Pons (tissue), 1 donor: ENCODE measurements around the gene GPN3.
A peak's percentile ranks its signal among the peaks of the same experiment; 100 is the strongest.
"Not testable (repeated sequence)": the region's sequence is repeated elsewhere in the genome, so short reads cannot be mapped to it uniquely, and the experiment has no call there.

Experiments
- DNase-seq: peaks from one replicate; pipeline ENCODE4 v3.0.0-alpha.2; 2016; ENCODE audit warnings: low spot score

Gene GPN3

DNA sequence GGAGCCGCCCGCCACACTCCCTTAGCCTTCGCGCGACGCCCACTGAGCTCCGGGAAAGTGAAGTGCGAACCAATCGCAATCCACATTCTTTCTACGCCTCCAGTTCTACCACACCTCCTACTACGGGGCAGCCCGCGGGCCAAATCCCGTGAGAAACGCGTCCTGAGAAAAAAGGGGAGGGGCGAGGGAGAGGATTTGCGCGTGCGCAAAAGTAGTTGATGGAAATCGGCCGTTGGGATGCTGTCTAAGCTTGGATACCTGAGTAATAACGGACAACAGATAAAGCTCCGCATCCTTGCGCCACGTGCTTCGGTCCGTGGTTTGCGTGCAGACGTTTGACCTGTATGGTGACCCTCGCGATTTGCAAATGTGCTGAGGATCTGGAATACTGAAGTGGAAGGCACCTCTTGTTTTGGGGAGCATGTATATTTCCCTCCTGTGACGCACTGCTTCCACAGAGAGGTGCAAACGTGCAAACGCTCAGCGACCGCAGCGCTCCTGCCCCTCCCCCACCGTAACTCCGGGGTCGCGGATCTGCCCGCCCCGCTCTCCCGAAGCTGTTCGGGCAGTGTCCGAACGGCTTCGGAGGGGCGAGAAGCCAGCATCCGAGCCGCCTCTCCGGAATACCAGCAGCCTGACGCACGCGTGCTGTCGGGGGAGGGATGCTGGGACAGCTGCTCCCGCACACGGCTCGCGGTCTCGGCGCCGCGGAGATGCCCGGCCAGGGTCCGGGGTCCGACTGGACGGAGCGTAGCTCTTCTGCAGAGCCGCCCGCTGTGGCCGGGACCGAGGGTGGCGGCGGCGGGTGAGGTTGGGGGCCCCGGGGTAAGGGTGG is at the start of gene GPN3, which contains the start of gene FAM216A:
Gene GPN3, minus strand, starts transcription at position 44 of the 835 bp plus-strand sequence. CDS start 54 bp downstream, outside the sequence.
Gene FAM216A, plus strand, starts transcription at position 632 of the 835 bp plus-strand sequence. Its CDS starts 31 bp downstream, at position 663.
- peak; percentile 98 for DNase-seq

DNA sequence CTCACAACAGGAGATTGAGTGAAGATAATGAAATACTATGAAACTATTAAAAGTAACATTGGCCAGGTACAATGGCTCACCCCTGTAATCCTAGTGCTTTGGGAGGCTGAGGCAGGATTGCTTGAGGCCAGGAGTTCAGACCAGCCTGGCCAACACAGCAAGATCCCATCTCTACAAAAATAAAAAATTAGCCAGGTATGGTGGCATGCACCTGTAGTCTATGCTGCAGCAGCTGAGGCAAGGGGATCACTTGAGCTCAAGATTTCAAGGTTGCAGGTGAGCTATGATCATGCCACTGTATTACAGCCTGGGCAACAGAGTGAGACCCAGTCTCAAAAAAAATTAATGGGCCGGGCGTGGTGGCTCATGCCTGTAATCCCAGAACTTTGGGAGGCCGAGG is 48.9 kb upstream of the GPN3 start:
- DNase-seq: no peak

DNA sequence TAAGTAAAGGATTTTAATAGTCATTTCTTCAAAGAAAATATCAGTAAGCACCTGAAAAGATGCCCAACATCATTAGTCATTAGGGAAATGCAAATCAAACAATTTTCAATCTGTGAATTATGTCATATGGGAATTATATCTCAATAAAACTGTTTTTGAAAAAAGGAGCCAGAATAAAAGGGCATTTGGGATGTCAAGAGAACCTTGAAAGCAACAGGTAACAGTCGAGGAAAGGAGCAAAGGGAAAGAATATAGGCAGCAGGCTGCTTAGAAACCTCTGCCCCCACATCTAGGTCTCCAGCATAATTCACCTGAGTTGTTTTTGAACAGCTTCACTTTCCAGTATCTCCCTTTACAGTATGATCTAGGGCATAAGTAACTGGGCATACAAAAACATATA is 46.3 kb upstream of the GPN3 start:
- no peak for DNase-seq

GRCh38 chr12:110513842-110514241 is 45.8 kb upstream of the GPN3 start:
- no peak for DNase-seq

GRCh38 chr12:110508071-110508586 is 40.1 kb upstream of the GPN3 start:
- DNase-seq: no peak

DNA sequence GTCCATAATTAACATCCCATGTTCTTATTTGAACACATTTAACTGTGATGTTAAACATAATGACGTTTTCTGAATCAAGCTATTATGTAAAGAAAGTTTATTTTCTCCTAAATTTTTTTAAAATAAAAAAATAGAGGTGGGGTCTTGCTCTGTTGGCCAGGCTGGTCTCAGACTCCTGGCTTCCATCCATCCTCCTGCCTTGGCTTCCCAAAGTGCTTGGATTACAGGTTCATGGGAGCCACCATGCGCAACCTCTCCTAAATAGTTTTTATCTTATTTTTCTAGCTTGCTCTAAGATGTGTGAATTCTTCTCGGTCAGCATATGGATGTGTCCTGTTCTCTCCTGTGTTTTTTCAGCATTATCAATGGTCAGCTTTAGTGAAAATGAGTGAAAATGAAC is 37.3 kb upstream of the GPN3 start:
- DNase-seq: no peak

- DNase-seq: no peak
Observed at GRCh38 chr12:110503432-110503831, 35.4 kb upstream of the GPN3 start.

DNA sequence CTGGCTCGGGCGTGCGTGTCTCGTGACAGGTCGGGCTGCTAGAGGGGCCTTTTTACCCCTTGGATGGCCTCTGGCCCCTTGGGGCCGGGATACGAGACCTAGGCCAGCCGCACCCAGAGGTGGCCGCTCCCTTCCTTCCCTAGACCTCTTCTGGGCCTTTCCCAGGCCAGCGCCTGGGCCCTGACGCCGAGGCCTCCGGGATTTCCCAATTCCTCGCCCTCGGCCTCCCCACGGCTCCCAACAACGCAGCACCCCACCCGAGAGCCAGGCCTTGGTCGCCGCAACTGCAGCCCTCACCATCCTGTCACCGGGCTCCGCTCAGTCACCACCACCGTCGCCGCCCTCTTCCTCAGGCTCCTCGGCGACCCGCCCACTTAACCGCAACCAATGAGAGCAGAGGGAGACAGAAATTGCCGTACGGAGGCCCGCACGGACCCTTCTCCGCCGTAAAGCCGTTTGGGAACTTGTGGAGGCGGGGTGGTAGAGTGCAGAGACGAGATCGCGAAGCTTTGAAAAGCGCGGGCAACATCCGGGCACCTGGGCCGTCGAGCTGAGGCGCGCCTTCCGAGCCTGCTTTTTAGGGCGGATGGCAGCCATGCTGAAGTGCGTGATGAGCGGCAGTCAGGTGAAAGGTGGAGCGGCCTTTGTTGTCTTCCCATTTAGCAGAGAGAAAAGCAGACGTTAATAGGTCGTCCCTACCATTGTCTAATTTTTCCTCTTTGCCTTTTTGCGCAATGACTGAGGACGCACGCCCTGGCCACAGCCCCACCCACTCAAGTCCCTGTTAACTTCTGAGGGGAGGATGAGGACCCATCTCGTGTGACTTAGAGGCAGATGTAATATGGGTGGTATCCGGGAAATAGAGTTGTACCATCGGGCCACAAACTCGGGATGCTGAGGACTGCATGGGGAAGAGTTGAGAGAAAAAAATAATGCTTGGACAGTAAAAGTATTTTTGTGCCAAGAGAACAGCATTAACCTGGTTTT is 34.0 kb upstream of the GPN3 start, which contains the start of the genes RAD9B and VPS29:
Gene RAD9B, plus strand, starts transcription at position 580 of the 987 bp plus-strand sequence. Its CDS starts 7 bp downstream, at position 587.
Gene VPS29, minus strand, starts transcription at position 360 of the 987 bp plus-strand sequence. Its CDS starts 60 bp downstream, at position 300.
- DNase-seq: peak; percentile 96

DNA sequence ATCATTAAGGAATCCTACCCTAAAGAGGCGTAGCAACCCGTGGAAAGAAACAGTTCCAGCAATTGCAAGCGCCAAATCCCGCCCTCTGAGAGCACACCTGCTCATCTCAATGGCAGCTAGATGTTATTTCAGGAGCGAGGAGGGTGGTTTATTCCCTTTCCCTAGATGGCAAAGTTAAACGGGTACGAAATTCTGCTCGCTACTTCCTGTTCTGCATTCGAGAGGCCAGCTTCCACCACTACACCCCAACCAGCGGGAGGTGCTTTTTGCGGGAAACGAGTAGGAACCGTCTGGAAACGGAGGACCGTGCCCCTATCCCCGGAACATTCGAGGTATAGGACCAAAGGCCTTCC is 33.3 kb upstream of the GPN3 start:
- no peak for DNase-seq

DNA sequence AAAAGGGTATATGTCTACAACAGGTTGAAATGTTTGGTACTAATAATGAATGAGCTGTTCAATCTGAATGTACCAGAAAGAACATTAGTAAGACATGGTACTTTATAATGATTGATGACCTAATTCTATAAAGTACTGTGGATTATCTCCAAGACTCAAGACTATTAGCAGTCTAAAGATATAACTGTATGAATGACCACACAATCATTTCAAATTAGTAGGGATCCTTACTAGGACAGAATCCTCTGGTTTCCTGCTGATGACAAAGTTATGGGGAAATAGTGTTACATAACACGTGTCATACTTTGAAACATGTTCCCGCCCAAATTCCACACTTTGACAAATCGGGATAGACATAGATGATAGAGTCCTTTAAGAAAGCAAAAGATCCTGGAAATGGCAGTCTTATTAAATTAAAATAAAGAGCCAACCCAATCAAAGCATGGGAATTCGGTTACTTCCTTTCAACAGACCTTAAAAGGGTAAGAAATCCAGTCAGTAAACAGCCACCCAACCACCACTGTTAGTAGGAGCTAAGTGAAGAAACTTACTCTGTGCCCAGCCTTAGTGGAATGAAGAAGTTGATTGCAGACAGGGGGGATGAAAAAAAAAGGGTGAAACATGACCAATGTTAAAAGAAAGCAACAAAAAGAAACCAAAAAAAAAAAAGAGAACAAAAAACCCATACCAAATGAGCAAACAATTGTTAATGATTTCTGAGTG is 31.1 kb upstream of the GPN3 start:
- no peak for DNase-seq

GRCh38 chr12:110475426-110475825 is 7.4 kb upstream of the GPN3 start:
- DNase-seq: no peak

GRCh38 chr12:110467847-110468213 is 227 bp downstream of the GPN3 start:
- DNase-seq: no peak

DNA sequence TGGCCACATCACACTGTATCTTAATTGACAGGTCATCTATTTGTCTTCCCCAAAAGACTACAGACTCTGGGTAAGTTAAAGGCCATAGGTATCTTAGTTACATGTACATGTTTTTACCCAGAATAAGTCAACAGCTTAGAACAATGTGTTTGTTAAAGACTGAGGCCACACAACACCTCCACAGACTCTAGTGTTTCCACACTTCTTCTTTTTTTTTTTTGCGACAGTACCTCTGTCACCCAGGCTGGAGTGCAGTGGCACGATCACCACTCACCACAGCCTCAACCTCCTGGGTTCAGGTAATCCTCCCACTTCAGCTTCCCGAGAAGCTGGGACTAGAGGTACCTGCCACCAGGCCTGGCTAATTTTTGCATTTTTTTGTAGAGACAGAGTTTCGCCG is 1.3 kb downstream of the GPN3 start:
- no peak for DNase-seq

GRCh38 chr12:110465765-110466164 is 2.3 kb downstream of the GPN3 start:
- DNase-seq: not testable (repeated sequence)

DNA sequence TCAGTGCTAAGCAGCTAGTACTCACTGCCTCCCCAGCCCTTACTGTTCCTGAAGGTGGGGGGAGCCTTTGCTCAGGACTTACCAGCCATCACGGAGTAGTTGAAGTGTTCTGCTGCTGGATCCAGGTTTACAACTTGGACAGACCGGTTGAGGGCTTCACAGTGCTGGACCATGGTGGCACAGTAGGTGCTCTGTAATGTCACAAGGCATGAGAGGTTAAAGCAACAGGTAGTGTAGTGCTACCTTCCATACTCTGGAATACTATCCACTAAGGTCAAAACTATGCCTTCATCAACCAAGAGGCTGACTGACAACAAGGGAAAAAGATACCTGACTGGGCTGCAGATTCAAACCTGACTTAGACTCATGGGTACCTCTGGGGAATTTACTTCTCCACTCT is 3.0 kb downstream of the GPN3 start:
- DNase-seq: no peak

DNA sequence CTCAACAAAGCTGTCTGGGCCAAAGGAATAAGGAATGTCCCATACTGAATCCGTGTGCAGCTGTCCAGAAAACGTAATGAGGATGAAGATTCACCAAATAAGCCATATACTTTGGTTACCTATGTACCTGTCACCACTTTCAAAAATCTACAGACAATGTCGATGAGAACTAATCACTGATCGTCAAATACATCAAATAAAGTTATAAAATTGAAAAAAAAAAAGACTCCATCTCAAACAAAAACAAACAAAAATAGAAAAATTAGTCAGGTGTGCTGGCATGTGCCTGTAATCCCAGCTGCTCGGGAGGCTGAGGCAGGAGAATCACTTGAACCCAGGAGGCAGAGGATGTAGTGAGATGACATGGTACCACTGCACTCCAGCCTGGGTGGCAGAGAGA is 6.9 kb downstream of the GPN3 start:
- DNase-seq: not testable (repeated sequence)

DNA sequence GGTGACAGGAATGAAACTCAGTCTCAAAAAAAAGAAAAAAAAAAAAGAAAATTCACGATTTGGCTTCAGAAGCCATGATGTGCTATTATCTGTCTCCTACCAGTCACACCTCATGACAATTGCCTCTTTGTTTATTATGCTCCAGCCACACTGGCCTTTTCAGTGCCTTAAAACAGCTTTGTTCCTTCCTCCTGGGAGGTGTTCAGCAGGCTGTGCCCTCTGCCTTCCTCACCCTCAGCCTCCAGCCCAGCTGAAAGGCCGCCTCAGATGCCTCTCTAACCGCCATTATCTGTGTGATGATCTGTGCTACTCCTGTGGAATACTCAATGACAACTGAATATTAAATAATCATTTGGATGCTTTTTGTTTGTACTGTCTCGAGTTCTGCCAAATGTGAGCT is 9.3 kb downstream of the GPN3 start:
- DNase-seq: peak; percentile 82

DNA sequence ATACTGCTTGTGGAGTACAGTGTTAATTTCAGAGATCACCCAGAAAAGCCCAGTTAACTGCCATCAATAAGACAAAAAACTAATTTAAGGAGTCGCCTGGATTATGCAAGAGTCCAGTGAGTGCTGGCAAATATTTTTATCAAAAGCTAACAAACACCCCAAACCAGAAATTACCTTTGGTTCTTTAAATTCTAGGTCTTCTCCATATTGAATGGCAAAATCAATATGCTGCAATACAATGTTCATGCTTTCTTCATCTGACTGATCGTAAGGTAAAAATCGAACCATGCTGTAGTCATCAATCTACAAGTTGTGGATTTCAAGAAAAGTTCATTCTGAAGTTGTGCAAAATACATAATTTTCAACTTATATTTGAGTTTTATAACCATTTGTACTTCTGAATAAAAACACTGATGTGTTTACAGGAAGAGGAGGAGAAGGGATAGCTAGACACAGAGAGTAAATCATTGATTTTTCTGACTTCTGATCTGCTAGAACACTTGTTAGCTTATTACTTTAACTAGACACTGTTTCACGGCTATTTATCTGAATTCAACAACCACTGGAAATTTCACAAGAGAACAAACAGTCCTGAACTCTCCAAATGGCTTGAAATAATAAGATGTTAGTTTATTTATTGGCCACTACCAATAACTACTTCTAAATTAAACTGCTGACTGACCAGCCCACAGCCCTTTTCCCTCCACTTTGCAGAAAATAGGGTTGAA is 14.3 kb downstream of the GPN3 start:
- no peak for DNase-seq

GRCh38 chr12:110451263-110451662 is 16.8 kb downstream of the GPN3 start:
- DNase-seq: no peak

DNA sequence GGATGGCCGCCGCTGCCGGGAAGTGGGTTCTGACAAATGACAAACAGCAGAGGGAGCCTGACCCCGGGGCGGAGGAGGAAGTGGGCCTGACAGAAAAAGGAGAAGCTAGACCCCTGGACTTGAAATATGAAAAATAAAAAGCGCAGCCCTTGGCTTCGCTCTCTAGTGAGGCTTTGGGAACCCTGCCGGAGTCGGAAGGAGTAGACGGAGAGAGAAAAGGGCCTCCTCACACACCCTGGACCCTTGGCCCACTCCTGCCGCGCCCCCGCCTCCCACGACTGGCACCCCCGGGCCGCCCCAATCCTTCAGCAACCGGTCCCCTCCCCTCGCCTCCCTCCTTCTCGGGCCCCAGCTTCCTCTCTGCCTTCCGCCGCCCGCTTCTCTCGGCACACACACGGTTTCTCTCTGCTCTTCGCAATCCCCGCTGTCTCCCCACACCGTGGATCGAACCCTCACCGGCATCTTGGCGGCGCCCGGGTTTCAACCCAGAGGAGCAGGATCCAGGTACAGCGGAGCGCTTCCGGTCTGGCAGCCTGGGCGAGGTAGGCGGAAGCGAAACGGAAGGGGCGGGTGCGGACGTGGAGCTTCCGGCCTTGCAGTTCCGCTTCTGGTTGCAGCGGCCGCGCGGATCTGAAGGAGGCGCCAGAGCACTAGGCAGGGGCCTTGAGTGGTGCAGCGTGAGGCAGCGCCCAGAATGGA is 18.1 kb downstream of the GPN3 start, which contains the start of gene ARPC3:
Gene ARPC3, minus strand, starts transcription at position 539 of the 699 bp plus-strand sequence. Its CDS starts 77 bp downstream, at position 462.
- DNase-seq: peak; percentile 93
